Ovary (tissue), 3 donors: Measurements from ENCODE around the gene STK24.

Experiments
- CTCF ChIP-seq, 3 donors: fragments of 450-650 bp in 2 of 3; fragments of 200-600 bp in 1 of 3; IDR thresholded peaks; one replicate each; pipeline versions ENCODE4 v1.5.1 to v1.8.0; 2016 to 2022; ENCODE audit warnings: antibody characterized with exemption in 3 of 3, mild to moderate bottlenecking in 1 of 3
- EP300 ChIP-seq: sonication (generic); formaldehyde crosslinking; IDR thresholded peaks from one replicate; pipeline ENCODE4 v1.6.1; 2017; ENCODE audit warnings: antibody characterized with exemption
- POLR2A ChIP-seq: fragments of 450-650 bp; IDR thresholded peaks from one replicate; pipeline ENCODE4 v1.6.1; 2017; ENCODE audit warnings: antibody characterized with exemption, mild to moderate bottlenecking, moderate library complexity
- donor health status: DM: no; HTN: no; CAD: no.

- no peak for TF ChIP-seq CTCF (IDR thresholded peaks at IDR 0.05)
- TF ChIP-seq POLR2A: no peak
- no peak for TF ChIP-seq EP300
Observed at GRCh38 chr13:98450026-98450425, 126.9 kb downstream of the STK24 start.
